HFF-Myc (cell line): ENCODE measurements around the gene NCR3LG1.

ENCODE experiments used
- DNase-seq: peaks from one replicate; pipeline ENCODE4 v3.0.0-alpha.2; 2011; ENCODE audit warnings: low read depth; ENCODE audit errors: extremely low read depth
- H3K4me3 ChIP-seq: replicated peaks from 2 replicates; pipeline ENCODE4 v1.5.1; 2011; ENCODE audit warnings: low read depth, mild to moderate bottlenecking, control low read depth, low read length
- TF ChIP-seq, protein P1 (sequence below): IDR thresholded peaks from 2 replicates; pipeline ENCODE4 v1.5.1; 2012; ENCODE audit warnings: mild to moderate bottlenecking, low read depth, low read length, control low read depth; ENCODE audit errors: missing control alignments

The NCR3LG1 gene

DNA sequence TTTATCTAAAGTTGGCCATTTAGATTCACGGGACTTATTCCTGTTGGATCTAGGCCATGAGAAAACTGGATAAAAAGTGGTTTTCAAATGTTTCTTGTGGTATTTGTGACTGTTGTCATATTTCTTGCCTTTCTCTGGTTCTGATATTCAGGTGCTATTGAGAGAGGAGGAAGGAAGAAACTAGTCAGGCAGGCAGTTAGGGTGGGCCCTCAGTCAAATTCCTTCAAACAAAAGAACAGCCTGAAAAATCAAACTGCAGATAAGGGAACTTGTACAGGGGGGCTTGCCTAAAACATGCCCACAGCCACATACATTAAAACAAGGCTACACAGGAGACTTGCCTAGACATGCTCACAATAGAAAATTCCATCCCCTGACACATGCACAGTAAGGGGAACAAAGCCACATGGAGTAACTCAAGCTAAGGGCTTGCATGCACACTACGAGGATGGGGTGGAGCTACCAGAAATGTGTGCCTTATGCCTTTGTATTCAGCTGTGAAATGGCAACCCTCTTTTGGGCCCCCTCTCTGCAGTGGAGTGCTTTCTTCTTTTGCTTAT lies 18.2 kb downstream of the NCR3LG1 start:
- DNase-seq, result no peak
- no peak overlapping the region for H3K4me3 ChIP-seq
- TF ChIP-seq, protein P1, sequence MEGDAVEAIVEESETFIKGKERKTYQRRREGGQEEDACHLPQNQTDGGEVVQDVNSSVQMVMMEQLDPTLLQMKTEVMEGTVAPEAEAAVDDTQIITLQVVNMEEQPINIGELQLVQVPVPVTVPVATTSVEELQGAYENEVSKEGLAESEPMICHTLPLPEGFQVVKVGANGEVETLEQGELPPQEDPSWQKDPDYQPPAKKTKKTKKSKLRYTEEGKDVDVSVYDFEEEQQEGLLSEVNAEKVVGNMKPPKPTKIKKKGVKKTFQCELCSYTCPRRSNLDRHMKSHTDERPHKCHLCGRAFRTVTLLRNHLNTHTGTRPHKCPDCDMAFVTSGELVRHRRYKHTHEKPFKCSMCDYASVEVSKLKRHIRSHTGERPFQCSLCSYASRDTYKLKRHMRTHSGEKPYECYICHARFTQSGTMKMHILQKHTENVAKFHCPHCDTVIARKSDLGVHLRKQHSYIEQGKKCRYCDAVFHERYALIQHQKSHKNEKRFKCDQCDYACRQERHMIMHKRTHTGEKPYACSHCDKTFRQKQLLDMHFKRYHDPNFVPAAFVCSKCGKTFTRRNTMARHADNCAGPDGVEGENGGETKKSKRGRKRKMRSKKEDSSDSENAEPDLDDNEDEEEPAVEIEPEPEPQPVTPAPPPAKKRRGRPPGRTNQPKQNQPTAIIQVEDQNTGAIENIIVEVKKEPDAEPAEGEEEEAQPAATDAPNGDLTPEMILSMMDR, result no peak

DNA sequence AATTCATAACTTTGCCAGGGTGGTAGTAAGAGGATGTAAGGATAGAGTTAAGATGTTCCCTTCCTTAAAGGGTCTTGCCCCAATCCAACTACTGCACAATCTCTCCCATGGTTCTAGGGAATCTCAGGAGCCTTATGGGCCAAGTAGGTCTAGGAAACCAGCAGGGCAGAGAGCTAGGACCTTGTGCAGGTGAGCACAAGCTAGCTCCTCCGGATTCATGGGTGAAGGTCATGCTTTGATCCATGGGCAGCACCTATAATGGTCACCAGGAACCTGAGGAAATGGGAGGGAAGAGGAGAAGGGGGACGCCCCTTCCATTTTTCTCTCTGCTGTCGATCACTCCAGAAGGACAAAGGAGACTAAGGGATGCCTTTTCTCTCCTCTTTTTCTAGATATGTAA lies 20.0 kb downstream of the NCR3LG1 start:
- no peak overlapping the region for H3K4me3 ChIP-seq
- DNase-seq, result no peak
- TF ChIP-seq, protein P1, result no peak

GRCh38 chr11:17375547-17375946 lies 23.9 kb downstream of the NCR3LG1 start:
- no peak overlapping the region for H3K4me3 ChIP-seq
- DNase-seq, result no peak
- TF ChIP-seq, protein P1, result no peak

- DNase-seq, result no peak
- TF ChIP-seq, protein P1, result no peak
- no peak overlapping the region for H3K4me3 ChIP-seq
Measured at GRCh38 chr11:17376493-17376892, 24.9 kb downstream of the NCR3LG1 start.

DNA sequence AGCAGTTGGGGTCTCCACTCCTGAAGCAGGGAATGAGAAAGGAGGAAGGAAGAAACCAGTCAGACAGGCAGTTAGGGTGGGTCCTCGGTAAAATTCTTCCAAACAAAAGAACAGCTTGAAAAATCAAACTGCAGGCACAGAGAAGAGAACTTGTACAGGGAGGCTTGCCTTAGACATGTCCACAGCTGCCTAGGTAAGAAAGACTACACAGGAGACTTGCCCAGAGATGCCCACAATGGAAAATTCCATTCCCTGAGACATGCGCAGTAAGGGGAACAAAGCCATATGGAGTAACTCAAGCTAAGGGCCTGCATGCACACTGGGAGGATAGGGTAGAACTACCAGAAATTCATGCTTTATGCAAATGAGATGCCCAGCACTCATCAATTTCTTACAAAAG lies 27.1 kb downstream of the NCR3LG1 start:
- TF ChIP-seq, protein P1, result no peak
- H3K4me3 ChIP-seq, result no peak overlapping the region
- DNase-seq, result no peak

GRCh38 chr11:17379383-17380180 lies 28.0 kb downstream of the NCR3LG1 start:
- no peak overlapping the region for H3K4me3 ChIP-seq
- no peak for DNase-seq
- TF ChIP-seq, protein P1, result no peak
